Measurements from ENCODE around the gene PHF1.
"Not testable (repeated sequence)": the region's sequence is repeated elsewhere in the genome, so short reads cannot be mapped to it uniquely, and the experiment has no call there.

Gene PHF1

GRCh38 chr6:33391922-33392594 lies 18.8 kb upstream of the PHF1 start:
- DNase-seq (ENCODE audit: low read depth): no peak

GRCh38 chr6:33392595-33392948 lies 18.2 kb upstream of the PHF1 start:
- DNase-seq (ENCODE audit: low read depth): no peak

GRCh38 chr6:33392979-33393378 lies 17.8 kb upstream of the PHF1 start:
- DNase-seq (ENCODE audit: low read depth): no peak

GRCh38 chr6:33397541-33397940 lies 13.3 kb upstream of the PHF1 start:
- DNase-seq (ENCODE audit: low read depth): no peak

- DNase-seq (ENCODE audit: low read depth): not testable (repeated sequence)
Observed at GRCh38 chr6:33398601-33399000, 12.2 kb upstream of the PHF1 start.

- DNase-seq (ENCODE audit: low read depth): not testable (repeated sequence)
Observed at GRCh38 chr6:33399881-33400280, 10.9 kb upstream of the PHF1 start.

GRCh38 chr6:33404884-33405283 lies 5.9 kb upstream of the PHF1 start:
- DNase-seq (ENCODE audit: low read depth): no peak

GRCh38 chr6:33405386-33405940 lies 5.4 kb upstream of the PHF1 start:
- no peak for DNase-seq (ENCODE audit: low read depth)

- DNase-seq (ENCODE audit: low read depth): no peak
Observed at GRCh38 chr6:33406126-33406525, 4.7 kb upstream of the PHF1 start.

- no peak for DNase-seq (ENCODE audit: low read depth)
Observed at GRCh38 chr6:33407132-33407718, 3.6 kb upstream of the PHF1 start.

GRCh38 chr6:33410050-33410710 lies 634 bp upstream of the PHF1 start:
- DNase-seq (ENCODE audit: low read depth): peak; percentile 98

- DNase-seq (ENCODE audit: low read depth): no peak
Observed at GRCh38 chr6:33411632-33412005, 805 bp downstream of the PHF1 start.

GRCh38 chr6:33412140-33413009 lies 1.6 kb downstream of the PHF1 start:
- DNase-seq (ENCODE audit: low read depth): no peak

- DNase-seq (ENCODE audit: low read depth): no peak
Observed at GRCh38 chr6:33413241-33414120, 2.7 kb downstream of the PHF1 start.

GRCh38 chr6:33414592-33415271 lies 3.9 kb downstream of the PHF1 start:
- DNase-seq (ENCODE audit: low read depth): no peak

GRCh38 chr6:33415831-33416230 lies 5.0 kb downstream of the PHF1 start:
- DNase-seq (ENCODE audit: low read depth): no peak

- no peak for DNase-seq (ENCODE audit: low read depth)
Observed at GRCh38 chr6:33416386-33417127, 5.7 kb downstream of the PHF1 start.

GRCh38 chr6:33417128-33417902 lies 6.5 kb downstream of the PHF1 start:
- no peak for DNase-seq (ENCODE audit: low read depth)
